Activated gamma-delta T cell treated with anti-CD3 and anti-CD28 coated beads, Interleukin-2, amount 50 U/mL, for 16 hours (primary cell): ENCODE data around the gene KRTAP9-1.
"Not testable (repeated sequence)": the region's sequence is repeated elsewhere in the genome, so short reads cannot be mapped to it uniquely, and the experiment has no call there.

Source experiments
- DNase-seq: peaks from one replicate; pipeline ENCODE4 v3.0.0-alpha.2; 2020; ENCODE audit warnings: low read depth

KRTAP9-1 gene

DNA sequence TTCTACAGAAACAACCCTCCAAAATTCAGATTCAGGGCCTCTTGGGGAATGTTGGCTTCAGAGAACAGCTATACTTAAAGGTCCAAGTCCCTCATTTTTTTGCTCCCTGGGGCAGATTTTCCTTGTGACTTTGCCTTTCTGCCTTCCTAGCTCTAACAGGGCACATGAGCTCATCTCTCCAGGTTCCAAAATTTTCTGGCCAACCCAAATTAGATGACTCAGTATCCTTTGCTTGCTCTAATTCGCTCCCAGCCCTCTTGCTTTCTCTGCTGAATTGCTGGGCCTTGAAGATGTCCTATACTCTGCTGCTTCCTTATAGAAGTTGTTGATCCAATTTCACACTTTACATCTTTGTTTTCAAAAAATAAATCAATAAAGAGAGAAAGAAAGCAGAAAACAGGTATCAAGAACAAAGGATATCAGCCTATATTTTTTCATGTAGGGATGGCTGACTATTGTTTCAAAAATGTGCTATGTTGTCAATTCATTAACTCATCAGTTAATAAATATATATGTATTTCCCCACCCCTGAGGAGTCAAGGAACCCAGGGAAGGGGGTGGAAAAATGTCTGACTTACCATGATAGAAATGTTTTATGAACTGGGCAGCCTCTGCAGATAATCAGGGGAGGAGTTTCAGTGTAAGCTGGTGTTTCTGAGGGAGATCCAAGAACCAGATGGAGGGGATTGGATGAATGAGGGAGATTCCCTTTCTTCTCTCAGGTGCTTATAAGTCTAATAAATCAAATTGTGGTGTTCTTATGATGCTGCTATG, 10.7 kb upstream of the KRTAP9-1 start:
- DNase-seq, result no peak

DNA sequence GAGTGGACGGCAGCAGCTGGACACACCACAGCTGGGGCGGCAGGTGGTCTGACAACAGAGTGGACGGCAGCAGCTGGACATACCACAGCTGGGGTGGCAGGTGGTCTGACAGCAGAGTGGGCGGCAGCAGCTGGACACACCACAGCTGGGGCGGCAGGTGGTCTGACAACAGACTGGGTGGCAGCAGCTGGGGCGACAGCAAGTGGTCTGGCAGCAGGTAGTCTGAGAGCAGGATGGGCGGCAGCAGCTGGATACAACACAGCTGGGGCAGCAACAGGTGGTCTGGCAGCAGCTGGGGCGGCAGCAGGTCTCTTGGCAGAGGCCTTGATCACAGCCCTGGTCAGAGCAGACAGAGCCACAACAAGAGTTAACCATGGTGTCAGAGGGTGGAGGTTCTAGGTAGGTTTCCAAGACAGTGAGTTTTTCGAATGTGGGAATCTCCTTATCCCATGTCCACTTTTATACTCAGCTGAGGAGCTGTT, 5.2 kb upstream of the KRTAP9-1 start, which contains the start of gene KRTAP4-1:
Gene KRTAP4-1, minus strand, starts transcription at position 432 of the 482 bp plus-strand sequence. Its CDS starts 57 bp downstream, at position 375.
- DNase-seq, result no peak

DNA sequence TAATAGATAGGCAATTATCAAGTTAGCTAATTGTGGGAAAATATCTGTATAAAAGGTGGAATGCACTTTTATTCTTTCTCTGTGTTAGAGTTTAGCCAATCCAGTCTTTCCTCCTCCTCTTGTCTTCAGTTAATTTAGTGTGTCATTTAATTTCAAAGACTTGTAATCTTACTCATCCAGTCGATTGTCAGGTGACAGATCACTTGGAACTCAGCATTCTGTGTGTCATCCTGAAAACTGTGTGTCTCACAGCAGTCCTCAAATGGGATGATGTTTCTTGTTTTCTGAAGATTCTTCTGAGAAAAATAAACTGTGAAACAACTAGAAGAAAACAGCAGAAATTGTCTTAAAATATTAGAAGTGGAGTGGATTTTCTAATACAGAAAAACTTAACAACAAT, 4.7 kb upstream of the KRTAP9-1 start:
- no peak for DNase-seq

DNA sequence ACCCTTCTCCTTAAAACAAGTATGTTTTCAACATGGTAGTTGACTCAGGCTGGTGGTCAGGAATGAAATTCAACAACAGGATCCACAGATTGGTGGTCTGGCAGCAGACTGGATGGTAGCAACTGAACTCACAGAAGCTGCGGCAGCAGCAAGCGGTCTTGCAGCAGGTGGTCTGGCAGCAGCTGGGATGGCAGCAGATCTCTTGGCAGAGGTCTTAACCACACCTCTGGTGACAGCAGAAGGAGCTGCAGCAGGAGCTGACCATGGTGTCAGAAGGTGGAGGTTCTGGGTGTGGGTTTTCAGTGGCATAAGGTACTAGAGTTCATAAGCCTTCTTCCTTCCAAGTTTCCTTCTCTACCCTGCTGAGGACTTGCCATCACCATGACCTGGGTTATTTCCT, 2.8 kb upstream of the KRTAP9-1 start:
- no peak for DNase-seq

DNA sequence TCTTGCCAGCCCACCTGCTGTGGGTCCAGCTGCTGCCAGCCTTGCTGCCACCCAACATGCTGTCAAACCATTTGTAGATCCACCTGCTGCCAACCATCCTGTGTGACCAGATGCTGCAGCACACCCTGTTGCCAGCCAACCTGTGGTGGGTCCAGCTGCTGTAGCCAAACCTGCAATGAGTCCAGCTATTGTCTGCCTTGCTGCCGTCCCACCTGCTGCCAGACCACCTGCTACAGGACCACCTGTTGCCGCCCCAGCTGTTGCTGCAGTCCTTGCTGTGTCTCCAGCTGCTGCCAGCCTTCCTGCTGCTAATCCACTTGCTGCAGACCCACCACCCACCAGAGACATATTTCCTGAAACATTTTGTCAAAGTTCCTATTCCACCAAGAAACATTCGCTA, 641 bp downstream of the KRTAP9-1 start:
- no peak for DNase-seq

DNA sequence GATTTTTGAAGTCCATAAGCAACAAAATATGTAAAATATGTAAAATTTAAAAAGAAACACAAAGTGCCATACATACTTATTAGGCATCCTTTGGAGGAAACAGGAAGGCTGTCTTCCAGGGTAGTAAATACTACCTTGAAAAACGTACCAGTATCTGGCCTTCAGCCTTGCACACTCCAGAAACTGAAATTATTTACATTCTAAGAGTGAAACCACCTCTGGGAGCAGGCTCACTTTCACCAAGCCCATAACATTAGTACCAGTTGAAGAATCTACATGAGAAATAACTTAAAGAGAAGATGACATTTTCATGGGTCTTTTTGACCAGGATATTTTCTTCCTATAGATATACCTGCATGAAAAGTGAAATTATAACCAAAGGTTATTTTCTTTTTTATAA, 6.4 kb downstream of the KRTAP9-1 start:
- no peak for DNase-seq

DNA sequence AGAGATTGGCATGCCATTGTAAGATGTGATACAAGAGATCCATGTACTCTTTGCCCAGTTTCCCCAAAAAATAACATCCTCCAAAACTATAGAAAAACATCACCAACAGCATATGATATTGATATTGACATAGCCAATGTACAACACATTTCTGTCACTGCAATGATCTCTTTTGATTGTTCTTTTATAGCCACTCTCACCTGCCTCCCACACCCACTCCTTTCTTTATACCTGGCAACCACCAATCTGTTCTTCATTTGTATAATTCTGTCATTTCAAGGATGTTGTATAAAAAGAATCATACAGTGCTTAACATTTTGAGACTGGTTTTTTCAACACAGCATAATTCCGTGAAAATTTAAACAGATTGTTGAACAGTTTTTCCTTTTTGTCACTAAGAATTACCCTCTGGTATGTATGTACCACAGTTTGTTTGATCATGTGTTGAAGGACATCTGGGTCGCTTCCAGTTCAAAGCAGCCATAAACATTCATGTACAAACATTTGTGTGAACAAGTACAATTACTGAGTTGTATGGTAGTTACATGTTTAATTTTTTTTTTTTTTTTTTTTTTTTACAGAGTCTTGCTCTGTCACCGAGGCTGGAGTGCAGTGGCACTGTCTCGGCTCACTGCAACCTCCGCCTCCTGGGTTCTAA, 9.9 kb downstream of the KRTAP9-1 start:
- no peak for DNase-seq

GRCh38 chr17:41211845-41212466, 22.3 kb downstream of the KRTAP9-1 start:
- DNase-seq, result no peak

GRCh38 chr17:41212524-41213169, 23.0 kb downstream of the KRTAP9-1 start:
- DNase-seq, result no peak

GRCh38 chr17:41215681-41216080, 26.0 kb downstream of the KRTAP9-1 start:
- DNase-seq, result no peak

- DNase-seq, result no peak
Observed at GRCh38 chr17:41223821-41224220, 34.1 kb downstream of the KRTAP9-1 start.

DNA sequence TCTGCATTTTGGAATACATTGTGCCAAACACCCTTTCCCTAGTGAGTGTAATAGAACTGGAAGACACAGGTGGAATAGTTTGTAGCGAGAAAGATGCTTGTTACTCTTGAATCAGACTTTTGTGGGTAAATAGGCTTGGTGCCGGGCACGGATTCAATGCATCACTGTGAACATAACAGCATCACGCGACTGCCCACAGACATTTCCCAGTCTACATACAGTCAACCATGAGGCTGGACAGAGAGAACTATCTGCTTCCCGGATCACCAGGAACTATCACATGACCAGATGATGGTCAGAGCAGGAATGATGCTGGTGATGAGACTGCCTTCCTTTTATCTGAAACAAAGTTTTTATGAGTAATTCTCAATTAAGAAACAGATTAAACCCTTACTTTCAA, 36.4 kb downstream of the KRTAP9-1 start:
- no peak for DNase-seq

- not testable (repeated sequence) for DNase-seq
Observed at GRCh38 chr17:41226598-41227095, 37.0 kb downstream of the KRTAP9-1 start, which contains the start of gene KRTAP9-2. Gene KRTAP9-2, plus strand, starts transcription at chr17:41226648. Its CDS starts 7 bp downstream, at chr17:41226655.

- DNase-seq, result no peak
Observed at GRCh38 chr17:41230094-41230493, 40.4 kb downstream of the KRTAP9-1 start.

- DNase-seq, result no peak
Observed at GRCh38 chr17:41231731-41232130, 42.0 kb downstream of the KRTAP9-1 start.

GRCh38 chr17:41232399-41233105, 42.9 kb downstream of the KRTAP9-1 start, which contains the start of gene KRTAP9-3:
Gene KRTAP9-3, plus strand, starts transcription at chr17:41232449. Its CDS starts 53 bp downstream, at chr17:41232502.
- DNase-seq, result not testable (repeated sequence)

DNA sequence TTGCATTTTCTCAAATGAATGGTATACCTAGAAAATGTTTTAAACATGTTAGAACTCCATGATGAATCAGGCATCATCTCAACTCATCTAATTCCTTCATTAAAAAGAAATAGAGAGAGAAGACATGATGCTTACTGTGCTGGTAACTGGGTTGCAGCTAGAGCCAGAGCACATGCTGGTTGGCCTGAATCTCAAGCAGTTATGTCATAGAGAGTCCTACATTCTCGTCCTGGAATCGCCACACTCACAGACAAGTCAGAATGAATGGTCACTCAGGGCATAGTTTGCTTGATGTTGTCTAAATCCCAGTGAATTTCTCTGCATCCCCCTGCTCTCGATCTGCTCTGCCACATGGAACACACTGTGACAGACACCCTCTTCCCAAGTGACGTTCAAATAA, 47.4 kb downstream of the KRTAP9-1 start:
- DNase-seq, result not testable (repeated sequence)

- DNase-seq, result not testable (repeated sequence)
Observed at GRCh38 chr17:41237949-41238437, 48.3 kb downstream of the KRTAP9-1 start, which contains the start of gene KRTAP9-8. Gene KRTAP9-8, plus strand, starts transcription at chr17:41237999. Its CDS starts 53 bp downstream, at chr17:41238052.
